ENCODE results near the gene STARD3. TPM values are rescaled to one million over a fixed set of nuclear protein-coding genes. Genes with fewer than 3 reads are reported as not detected.
"Not testable (repeated sequence)": the region's sequence is repeated elsewhere in the genome, so short reads cannot be mapped to it uniquely, and the experiment has no call there.

STARD3 gene
- total RNA-seq, 1 donor from 2014 or later: 51.2 TPM

DNA sequence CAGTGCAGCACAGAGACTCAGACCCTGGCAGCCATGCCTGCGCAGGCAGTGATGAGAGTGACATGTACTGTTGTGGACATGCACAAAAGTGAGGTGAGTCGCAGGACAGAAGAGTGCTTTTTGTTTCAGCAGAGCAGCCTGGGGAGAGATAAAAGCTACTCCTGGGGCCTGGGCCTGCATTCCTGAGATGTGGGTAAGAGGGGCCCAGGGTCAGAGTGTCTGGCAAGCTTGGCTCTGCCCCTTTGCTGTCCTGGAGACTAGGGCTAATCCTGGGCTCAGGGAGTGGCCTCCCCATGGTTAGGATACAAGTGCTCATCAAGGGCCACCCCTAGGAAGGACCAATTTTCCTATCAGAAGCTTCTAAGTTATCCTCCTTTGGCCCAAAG, 58.1 kb downstream of the STARD3 start:
- FAIRE-seq (no peak), DNase-seq (ENCODE audit: low read depth) (no peak)
- Histone ChIP-seq H3K79me2 (ENCODE audit: insufficient read depth, low read length) (peaks cover 4% of the 10 kb centered on the region), H3K9ac (ENCODE audit: low read length) (no peak overlapping the region), H3K4me2 (ENCODE audit: low read length) (no peak overlapping the region), H3K27ac (ENCODE audit: low read depth, low read length) (no peak overlapping the region), H3K27me3 (ENCODE audit: insufficient read depth, low read length) (no peaks in the 10 kb centered on the region), H3K9me3 (ENCODE audit: insufficient read depth, low read depth, low read length) (no peaks in the 10 kb centered on the region), H3K36me3 (ENCODE audit: insufficient read depth, low read length) (no peaks in the 10 kb centered on the region), H3K4me1 (ENCODE audit: insufficient read depth, low read length) (no peaks in the 10 kb centered on the region), H3K4me3 (ENCODE audit: insufficient read depth, low read depth, low read length) (no peak overlapping the region), H2AFZ (ENCODE audit: low read depth, low read length) (no peak overlapping the region), H4K20me1 (ENCODE audit: insufficient read depth, low read length) (no peaks in the 10 kb centered on the region)
- Mint-ChIP-seq H3K27me3 (ENCODE audit: low read depth, unreplicated experiment) (no peaks in the 10 kb centered on the region), H3K4me1 (ENCODE audit: low read depth, unreplicated experiment) (peaks cover 9% of the 10 kb centered on the region), H3K27ac (ENCODE audit: unreplicated experiment) (peak overlapping the region; percentile 79), H3K36me3 (ENCODE audit: low read depth, unreplicated experiment) (no peaks in the 10 kb centered on the region), H3K4me3 (ENCODE audit: unreplicated experiment) (peak overlapping the region; percentile 72), H3K9me3 (ENCODE audit: unreplicated experiment) (no peaks in the 10 kb centered on the region)
- TF ChIP-seq EZH2 (IDR thresholded peaks at IDR 0.05; ENCODE audit: insufficient read depth, low read length): no peak
- TF ChIP-seq, protein P1, sequence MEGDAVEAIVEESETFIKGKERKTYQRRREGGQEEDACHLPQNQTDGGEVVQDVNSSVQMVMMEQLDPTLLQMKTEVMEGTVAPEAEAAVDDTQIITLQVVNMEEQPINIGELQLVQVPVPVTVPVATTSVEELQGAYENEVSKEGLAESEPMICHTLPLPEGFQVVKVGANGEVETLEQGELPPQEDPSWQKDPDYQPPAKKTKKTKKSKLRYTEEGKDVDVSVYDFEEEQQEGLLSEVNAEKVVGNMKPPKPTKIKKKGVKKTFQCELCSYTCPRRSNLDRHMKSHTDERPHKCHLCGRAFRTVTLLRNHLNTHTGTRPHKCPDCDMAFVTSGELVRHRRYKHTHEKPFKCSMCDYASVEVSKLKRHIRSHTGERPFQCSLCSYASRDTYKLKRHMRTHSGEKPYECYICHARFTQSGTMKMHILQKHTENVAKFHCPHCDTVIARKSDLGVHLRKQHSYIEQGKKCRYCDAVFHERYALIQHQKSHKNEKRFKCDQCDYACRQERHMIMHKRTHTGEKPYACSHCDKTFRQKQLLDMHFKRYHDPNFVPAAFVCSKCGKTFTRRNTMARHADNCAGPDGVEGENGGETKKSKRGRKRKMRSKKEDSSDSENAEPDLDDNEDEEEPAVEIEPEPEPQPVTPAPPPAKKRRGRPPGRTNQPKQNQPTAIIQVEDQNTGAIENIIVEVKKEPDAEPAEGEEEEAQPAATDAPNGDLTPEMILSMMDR (IDR thresholded peaks at IDR 0.05; ENCODE audit: insufficient read depth, low read depth, low read length): no peak

DNA sequence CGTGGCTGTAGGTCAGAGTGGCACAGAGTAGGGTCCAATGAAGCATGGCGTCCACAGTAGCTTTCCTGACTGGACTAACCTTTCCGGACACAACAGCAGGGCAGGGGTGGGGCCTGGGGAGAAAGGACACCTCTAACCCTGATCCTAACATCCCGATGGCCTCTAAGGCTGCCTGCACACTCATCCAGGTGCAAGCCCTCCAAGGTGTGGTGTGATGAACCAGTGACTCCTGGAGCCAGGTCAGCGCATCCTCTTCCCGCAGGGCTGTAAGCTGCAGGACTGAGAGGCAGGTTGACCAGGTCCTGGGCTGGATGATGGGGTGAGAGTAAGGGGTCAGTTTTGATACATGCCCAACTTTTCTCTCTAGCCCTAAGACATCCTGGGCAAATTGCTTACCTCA, 59.8 kb downstream of the STARD3 start:
- Mint-ChIP-seq H3K27ac (ENCODE audit: unreplicated experiment) (no peak overlapping the region), H3K4me3 (ENCODE audit: unreplicated experiment) (no peak overlapping the region), H3K27me3 (ENCODE audit: low read depth, unreplicated experiment) (no peaks in the 10 kb centered on the region), H3K4me1 (ENCODE audit: low read depth, unreplicated experiment) (peaks cover 15% of the 10 kb centered on the region), H3K36me3 (ENCODE audit: low read depth, unreplicated experiment) (no peaks in the 10 kb centered on the region), H3K9me3 (ENCODE audit: unreplicated experiment) (no peaks in the 10 kb centered on the region)
- H3K79me2 ChIP-seq (ENCODE audit: insufficient read depth, low read length): peaks cover 19% of the 10 kb centered on the region
- peaks cover 12% of the 10 kb centered on the region for H4K20me1 ChIP-seq (ENCODE audit: insufficient read depth, low read length)
- H3K4me1 ChIP-seq (ENCODE audit: insufficient read depth, low read length): peaks cover 10% of the 10 kb centered on the region
- TF ChIP-seq, protein P1 (IDR thresholded peaks at IDR 0.05; ENCODE audit: insufficient read depth, low read depth, low read length): no peak
- no peak for TF ChIP-seq EZH2 (IDR thresholded peaks at IDR 0.05; ENCODE audit: insufficient read depth, low read length)
- H3K36me3 ChIP-seq (ENCODE audit: insufficient read depth, low read length): no peaks in the 10 kb centered on the region
- no peaks in the 10 kb centered on the region for H3K27me3 ChIP-seq (ENCODE audit: insufficient read depth, low read length)
- H3K27ac ChIP-seq (ENCODE audit: low read depth, low read length): no peak overlapping the region
- no peaks in the 10 kb centered on the region for H3K9me3 ChIP-seq (ENCODE audit: insufficient read depth, low read depth, low read length)
- no peak overlapping the region for H3K9ac ChIP-seq (ENCODE audit: low read length)
- no peak overlapping the region for H3K4me2 ChIP-seq (ENCODE audit: low read length)
- no peak for DNase-seq (ENCODE audit: low read depth)
- FAIRE-seq: no peak
- no peak overlapping the region for H2AFZ ChIP-seq (ENCODE audit: low read depth, low read length)
- H3K4me3 ChIP-seq (ENCODE audit: insufficient read depth, low read depth, low read length): no peak overlapping the region

DNA sequence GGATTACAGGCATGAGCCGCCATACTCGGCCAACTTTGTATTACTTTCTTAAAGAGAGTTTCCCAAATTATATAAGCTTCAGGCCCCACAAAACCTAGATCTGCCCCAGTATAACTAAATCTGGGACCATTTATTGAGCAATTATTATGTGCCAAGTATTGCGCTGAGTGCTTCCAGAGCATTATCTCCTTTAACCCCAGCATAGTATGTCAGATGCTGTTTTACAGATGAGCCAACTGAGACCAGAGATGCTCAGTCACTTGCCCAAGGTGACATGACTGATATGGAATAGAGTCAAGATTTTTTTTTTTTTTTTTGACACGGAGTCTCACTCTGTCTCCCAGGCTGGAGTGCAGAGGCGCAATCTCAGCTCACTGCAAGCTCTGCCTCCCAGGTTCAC, 61.0 kb downstream of the STARD3 start:
- Histone ChIP-seq H3K4me3 (ENCODE audit: insufficient read depth, low read depth, low read length) (no peak overlapping the region), H3K27me3 (ENCODE audit: insufficient read depth, low read length) (no peaks in the 10 kb centered on the region), H3K27ac (ENCODE audit: low read depth, low read length) (no peak overlapping the region), H4K20me1 (ENCODE audit: insufficient read depth, low read length) (peaks cover 25% of the 10 kb centered on the region), H3K9me3 (ENCODE audit: insufficient read depth, low read depth, low read length) (no peaks in the 10 kb centered on the region), H2AFZ (ENCODE audit: low read depth, low read length) (no peak overlapping the region), H3K9ac (ENCODE audit: low read length) (no peak overlapping the region), H3K4me2 (ENCODE audit: low read length) (no peak overlapping the region), H3K36me3 (ENCODE audit: insufficient read depth, low read length) (peaks cover 3% of the 10 kb centered on the region), H3K79me2 (ENCODE audit: insufficient read depth, low read length) (peaks cover 30% of the 10 kb centered on the region), H3K4me1 (ENCODE audit: insufficient read depth, low read length) (peaks cover 11% of the 10 kb centered on the region)
- Mint-ChIP-seq H3K27ac (ENCODE audit: unreplicated experiment) (no peak overlapping the region), H3K9me3 (ENCODE audit: unreplicated experiment) (no peaks in the 10 kb centered on the region), H3K36me3 (ENCODE audit: low read depth, unreplicated experiment) (no peaks in the 10 kb centered on the region), H3K4me1 (ENCODE audit: low read depth, unreplicated experiment) (peaks cover 17% of the 10 kb centered on the region), H3K4me3 (ENCODE audit: unreplicated experiment) (no peak overlapping the region), H3K27me3 (ENCODE audit: low read depth, unreplicated experiment) (no peaks in the 10 kb centered on the region)
- TF ChIP-seq, protein P1 (IDR thresholded peaks at IDR 0.05; ENCODE audit: insufficient read depth, low read depth, low read length): no peak
- TF ChIP-seq EZH2 (IDR thresholded peaks at IDR 0.05; ENCODE audit: insufficient read depth, low read length): no peak
- no peak for DNase-seq (ENCODE audit: low read depth)
- FAIRE-seq: no peak

DNA sequence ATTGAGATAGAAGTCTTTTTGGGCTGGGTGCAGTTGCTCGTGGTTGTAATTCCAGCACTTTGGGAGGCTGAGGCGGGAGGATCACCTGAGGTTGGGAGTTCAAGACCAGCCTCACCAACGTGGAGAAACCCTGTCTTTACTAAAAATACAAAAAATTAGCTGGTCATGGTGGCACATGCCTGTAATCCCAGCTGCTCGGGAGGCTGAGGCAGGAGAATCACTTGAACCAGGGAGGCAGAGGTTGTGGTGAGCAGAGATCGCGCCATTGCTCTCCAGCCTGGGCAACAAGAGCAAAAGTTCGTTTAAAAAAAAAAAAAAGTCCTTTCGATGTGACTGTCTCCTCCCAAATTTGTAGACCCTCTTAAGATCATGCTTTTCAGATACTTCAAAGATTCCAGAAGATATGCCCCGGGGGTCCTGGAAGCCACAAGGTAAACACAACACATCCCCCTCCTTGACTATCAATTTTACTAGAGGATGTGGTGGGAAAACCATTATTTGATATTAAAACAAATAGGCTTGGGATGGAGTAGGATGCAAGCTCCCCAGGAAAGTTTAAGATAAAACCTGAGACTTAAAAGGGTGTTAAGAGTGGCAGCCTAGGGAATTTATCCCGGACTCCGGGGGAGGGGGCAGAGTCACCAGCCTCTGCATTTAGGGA, 62.3 kb downstream of the STARD3 start:
- Histone ChIP-seq H2AFZ (ENCODE audit: low read depth, low read length) (peak overlapping the region; percentile 75), H3K4me2 (ENCODE audit: low read length) (peak overlapping the region; percentile 93), H4K20me1 (ENCODE audit: insufficient read depth, low read length) (peaks cover 37% of the 10 kb centered on the region), H3K4me1 (ENCODE audit: insufficient read depth, low read length) (peaks cover 11% of the 10 kb centered on the region), H3K79me2 (ENCODE audit: insufficient read depth, low read length) (peaks cover 43% of the 10 kb centered on the region), H3K4me3 (ENCODE audit: insufficient read depth, low read depth, low read length) (peak overlapping the region; percentile 70), H3K9ac (ENCODE audit: low read length) (peak overlapping the region; percentile 85)
- H3K36me3 ChIP-seq (ENCODE audit: insufficient read depth, low read length); H3K9me3 Mint-ChIP-seq (ENCODE audit: unreplicated experiment); H3K27ac ChIP-seq (ENCODE audit: low read depth, low read length); H3K36me3 Mint-ChIP-seq (ENCODE audit: low read depth, unreplicated experiment); H3K27me3 ChIP-seq (ENCODE audit: insufficient read depth, low read length); FAIRE-seq; DNase-seq (ENCODE audit: low read depth); H3K27me3 Mint-ChIP-seq (ENCODE audit: low read depth, unreplicated experiment); H3K9me3 ChIP-seq (ENCODE audit: insufficient read depth, low read depth, low read length): not testable (repeated sequence)
- peak overlapping the region; percentile 97 for H3K4me3 Mint-ChIP-seq (ENCODE audit: unreplicated experiment)
- H3K27ac Mint-ChIP-seq (ENCODE audit: unreplicated experiment): peak overlapping the region; percentile 89
- H3K4me1 Mint-ChIP-seq (ENCODE audit: low read depth, unreplicated experiment): peaks cover 20% of the 10 kb centered on the region
